Memory B cell (primary cell): ENCODE measurements around the gene HCFC1R1.

ENCODE experiments used
- ATAC-seq: fragments of 150-1000 bp; cut with Tn5 transposase; 2 replicates; pipeline ENCODE4 v1.10.0; 2021; ENCODE audit warnings: low read depth, mild to moderate bottlenecking, moderate library complexity
- DNase-seq, 2 donors: peaks; one replicate each; pipeline ENCODE4 v3.0.0; 2022; ENCODE audit warnings: low spot score in 2 of 2
- H3K27ac Mint-ChIP-seq: one replicate; pipeline ENCODE4 v1.8.0; 2022; ENCODE audit warnings: mild to moderate bottlenecking, moderate library complexity, mixed read lengths
- H3K27me3 Mint-ChIP-seq: one replicate; pipeline ENCODE4 v1.8.0; 2022; ENCODE audit warnings: mixed read lengths
- H3K36me3 Mint-ChIP-seq: one replicate; pipeline ENCODE4 v1.8.0; 2022; ENCODE audit warnings: mild to moderate bottlenecking, mixed read lengths
- H3K4me1 Mint-ChIP-seq: one replicate; pipeline ENCODE4 v1.8.0; 2022; ENCODE audit warnings: mixed read lengths
- H3K4me3 Mint-ChIP-seq: one replicate; pipeline ENCODE4 v1.8.0; 2022; ENCODE audit warnings: mild to moderate bottlenecking, moderate library complexity, mixed read lengths
- H3K9me3 Mint-ChIP-seq: one replicate; pipeline ENCODE4 v1.8.0; 2022; ENCODE audit warnings: mixed read lengths

HCFC1R1 gene

GRCh38 chr16:3022208-3022683 is 1.5 kb downstream of the HCFC1R1 start:
- Mint-ChIP-seq H3K4me1 (peaks cover 28% of the 10 kb centered on the region), H3K9me3 (no peaks in the 10 kb centered on the region), H3K27ac (peak overlapping the region; percentile 84), H3K36me3 (peaks cover 6% of the 10 kb centered on the region), H3K27me3 (peaks cover 2% of the 10 kb centered on the region), H3K4me3 (peak overlapping the region; percentile 85)
- DNase-seq: no peak
- no peak for ATAC-seq

GRCh38 chr16:3021449-3022207 is 2.1 kb downstream of the HCFC1R1 start:
- Mint-ChIP-seq H3K27me3 (peaks cover 2% of the 10 kb centered on the region), H3K4me1 (peaks cover 28% of the 10 kb centered on the region), H3K27ac (no peak overlapping the region), H3K9me3 (no peaks in the 10 kb centered on the region), H3K36me3 (peaks cover 4% of the 10 kb centered on the region), H3K4me3 (peak overlapping the region; percentile 83)
- ATAC-seq (peak; percentile 28), DNase-seq (peak; percentile 71 to 75)

- peaks cover 28% of the 10 kb centered on the region for H3K4me1 Mint-ChIP-seq
Measured at GRCh38 chr16:3020604-3021448, 2.9 kb downstream of the HCFC1R1 start.

GRCh38 chr16:3020247-3020603 is 3.5 kb downstream of the HCFC1R1 start, which contains the start of gene TNFRSF12A:
TSS of gene TNFRSF12A (plus strand) at chr16:3020368. CDS start at chr16:3020398, 30 bp downstream.
- Mint-ChIP-seq H3K27ac (no peak within 1 kb of the TSS), H3K27me3 (peaks cover 4% of the 10 kb centered on the region), H3K4me3 (peak within 1 kb of the TSS; percentile 83), H3K4me1 (peaks cover 28% of the 10 kb centered on the region), H3K36me3 (no peaks in the 10 kb centered on the region), H3K9me3 (no peaks in the 10 kb centered on the region)
- ATAC-seq (peak; percentile 23), DNase-seq (peak; percentile 55 to 65)

More at GRCh38 chr16:3020604-3021448, 2.9 kb downstream of the HCFC1R1 start:
- H3K36me3 Mint-ChIP-seq: no peaks in the 10 kb centered on the region
- DNase-seq (peak in 1 of 2 donors; percentile 49), ATAC-seq (no peak)
- H3K27me3 Mint-ChIP-seq: peaks cover 4% of the 10 kb centered on the region
- no peaks in the 10 kb centered on the region for H3K9me3 Mint-ChIP-seq
- no peak overlapping the region for H3K27ac Mint-ChIP-seq
- H3K4me3 Mint-ChIP-seq: peak overlapping the region; percentile 83

GRCh38 chr16:3019594-3020246 is 4.0 kb downstream of the HCFC1R1 start:
- H3K4me3 Mint-ChIP-seq: peak overlapping the region; percentile 83
- no peak overlapping the region for H3K27ac Mint-ChIP-seq
- peaks cover 28% of the 10 kb centered on the region for H3K4me1 Mint-ChIP-seq
- DNase-seq: no peak
- H3K27me3 Mint-ChIP-seq: peaks cover 4% of the 10 kb centered on the region
- H3K36me3 Mint-ChIP-seq: no peaks in the 10 kb centered on the region
- H3K9me3 Mint-ChIP-seq: no peaks in the 10 kb centered on the region
- no peak for ATAC-seq

GRCh38 chr16:3017794-3018506 is 5.8 kb downstream of the HCFC1R1 start, which contains the start of gene CLDN6:
TSS of gene CLDN6 (minus strand) at chr16:3018183. CDS start at chr16:3016021, 2,162 bp downstream.
- peaks cover 20% of the 10 kb centered on the region for H3K4me1 Mint-ChIP-seq
- no peaks in the 10 kb centered on the region for H3K36me3 Mint-ChIP-seq
- DNase-seq: no peak
- no peak for ATAC-seq
- no peak within 1 kb of the TSS for H3K27ac Mint-ChIP-seq
- H3K9me3 Mint-ChIP-seq: no peaks in the 10 kb centered on the region
- peaks cover 8% of the 10 kb centered on the region for H3K27me3 Mint-ChIP-seq
- H3K4me3 Mint-ChIP-seq: peak within 1 kb of the TSS; percentile 44

- no peak for DNase-seq
- peaks cover 17% of the 10 kb centered on the region for H3K4me1 Mint-ChIP-seq
- no peak for ATAC-seq
- no peaks in the 10 kb centered on the region for H3K9me3 Mint-ChIP-seq
- H3K27me3 Mint-ChIP-seq: peaks cover 12% of the 10 kb centered on the region
- no peaks in the 10 kb centered on the region for H3K36me3 Mint-ChIP-seq
- no peak overlapping the region for H3K27ac Mint-ChIP-seq
- no peak overlapping the region for H3K4me3 Mint-ChIP-seq
Measured at GRCh38 chr16:3017344-3017743, 6.4 kb downstream of the HCFC1R1 start.

GRCh38 chr16:3015865-3016521 is 7.7 kb downstream of the HCFC1R1 start:
- Mint-ChIP-seq H3K27me3 (peaks cover 12% of the 10 kb centered on the region), H3K27ac (no peak overlapping the region), H3K9me3 (no peaks in the 10 kb centered on the region), H3K36me3 (no peaks in the 10 kb centered on the region), H3K4me3 (no peak overlapping the region), H3K4me1 (peaks cover 10% of the 10 kb centered on the region)
- ATAC-seq: no peak
- DNase-seq: no peak

- no peaks in the 10 kb centered on the region for H3K36me3 Mint-ChIP-seq
- H3K27ac Mint-ChIP-seq: no peak overlapping the region
- DNase-seq (no peak), ATAC-seq (no peak)
- H3K9me3 Mint-ChIP-seq: no peaks in the 10 kb centered on the region
- no peak overlapping the region for H3K4me3 Mint-ChIP-seq
- peaks cover 5% of the 10 kb centered on the region for H3K4me1 Mint-ChIP-seq
- H3K27me3 Mint-ChIP-seq: peaks cover 12% of the 10 kb centered on the region
Measured at GRCh38 chr16:3014971-3015370, 8.8 kb downstream of the HCFC1R1 start.

GRCh38 chr16:3013998-3014690 is 9.6 kb downstream of the HCFC1R1 start:
- DNase-seq (no peak), ATAC-seq (no peak)
- H3K4me1 Mint-ChIP-seq: peaks cover 4% of the 10 kb centered on the region
- H3K27me3 Mint-ChIP-seq: peaks cover 12% of the 10 kb centered on the region
- H3K4me3 Mint-ChIP-seq: no peak overlapping the region
- no peaks in the 10 kb centered on the region for H3K9me3 Mint-ChIP-seq
- no peak overlapping the region for H3K27ac Mint-ChIP-seq
- H3K36me3 Mint-ChIP-seq: no peaks in the 10 kb centered on the region

- Mint-ChIP-seq H3K27ac (no peak overlapping the region), H3K27me3 (peaks cover 12% of the 10 kb centered on the region), H3K4me1 (peaks cover 4% of the 10 kb centered on the region), H3K36me3 (no peaks in the 10 kb centered on the region), H3K4me3 (no peak overlapping the region), H3K9me3 (no peaks in the 10 kb centered on the region)
- DNase-seq: no peak
- no peak for ATAC-seq
Measured at GRCh38 chr16:3013491-3013951, 10.2 kb downstream of the HCFC1R1 start.

- ATAC-seq: peak; percentile 76
- Mint-ChIP-seq H3K4me1 (peaks cover 10% of the 10 kb centered on the region), H3K27me3 (peaks cover 10% of the 10 kb centered on the region), H3K27ac (no peak within 1 kb of the TSS), H3K9me3 (no peaks in the 10 kb centered on the region), H3K36me3 (no peaks in the 10 kb centered on the region), H3K4me3 (no peak within 1 kb of the TSS)
- DNase-seq: no peak
Measured at GRCh38 chr16:3012828-3013420, 10.8 kb downstream of the HCFC1R1 start, which contains the start of gene CLDN9. TSS of gene CLDN9 (plus strand) at chr16:3012923. CDS start at chr16:3013363, 440 bp downstream.
